Sciatic nerve (tissue), 2 donors: Measurements from ENCODE around the gene NKIRAS1. TPM values are rescaled to one million over a fixed set of nuclear protein-coding genes. Genes with fewer than 3 reads are reported as not detected.
"Not testable (repeated sequence)": the region's sequence is repeated elsewhere in the genome, so short reads cannot be mapped to it uniquely, and the experiment has no call there.

Source experiments
- ATAC-seq: fragments of 200-7000 bp; cut with Tn5 transposase; one replicate; pipeline ENCODE4 v1.9.1; 2020; ENCODE audit warnings: mild to moderate bottlenecking, moderate library complexity
- DNase-seq: peaks from one replicate; pipeline ENCODE4 v3.0.0-alpha.2; 2020; ENCODE audit warnings: low spot score
- intact Hi-C: fragments of 100-400 bp; cut with DNase I; formaldehyde crosslinking; loops from one replicate; pipeline ENCODE4 v1.14.2; 2022
- total RNA-seq: library from RNA; stranded (reverse); fragmentation: NEBNext Ultra II Directional; extraction: Animal tissue kit (Norgen Biotek cat#: 25700); gene quantifications from one replicate; pipeline ENCODE4 v1.2.1, GENCODE V29; 2021
- donor health status: DM: no; HTN: no; CAD: no.
- donor health status: DM: no; HTN: no; CAD: no.

NKIRAS1 gene
- total RNA-seq, 1 donor from 2014 or later: 10.8 TPM

DNA sequence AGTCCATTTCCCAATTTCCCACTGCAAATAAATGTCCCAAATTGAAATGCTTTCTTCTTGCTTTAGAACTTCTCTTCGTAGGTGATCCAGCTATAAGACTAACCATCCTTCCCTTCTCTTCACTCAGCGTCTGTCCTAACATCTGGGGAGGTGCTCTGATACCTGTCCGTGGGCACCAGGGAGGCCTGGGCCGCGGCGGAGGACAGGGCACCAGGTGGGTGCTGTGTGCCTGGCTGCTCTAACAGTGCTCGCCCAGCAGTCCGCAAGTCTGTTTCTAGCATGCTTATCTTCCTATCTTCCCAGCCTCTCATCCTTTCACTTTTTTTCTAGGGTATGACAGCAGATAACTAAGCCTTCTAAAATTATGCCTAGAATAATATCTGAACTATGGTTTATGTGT lies 37.3 kb downstream of the NKIRAS1 start:
- intact Hi-C loops: no loop called here
- DNase-seq (no peak), ATAC-seq (no peak)

DNA sequence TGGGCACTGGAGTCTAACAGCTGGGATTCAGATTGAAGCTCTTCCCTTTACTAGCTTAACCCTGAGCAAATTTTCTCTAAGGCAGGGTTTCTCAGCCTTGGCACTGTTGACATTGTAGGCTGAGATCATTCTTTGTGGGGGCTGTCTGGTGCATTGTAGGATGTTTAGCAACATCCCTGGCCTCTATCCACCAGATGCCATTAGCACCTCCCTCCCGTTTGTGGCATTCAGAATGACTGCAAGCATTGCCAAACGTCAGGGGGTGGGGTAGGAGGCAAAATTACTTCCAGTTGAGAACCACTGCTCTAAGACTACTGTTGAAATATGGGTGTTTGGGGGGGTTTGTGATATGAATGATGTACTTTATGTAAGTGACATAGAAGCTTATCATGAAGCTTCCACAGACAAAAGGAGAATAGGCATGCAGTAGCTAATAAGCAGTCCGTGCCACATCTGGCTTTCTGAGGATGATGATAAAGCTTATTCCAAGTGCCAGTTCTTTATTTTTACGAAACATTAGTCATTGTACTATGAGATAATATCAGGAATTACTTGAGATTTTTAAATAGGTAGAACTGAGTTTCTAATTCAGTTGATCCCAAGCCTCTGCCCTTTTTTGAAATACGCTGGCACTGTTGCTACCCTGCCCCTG lies 39.3 kb downstream of the NKIRAS1 start:
- intact Hi-C loops: no loop called here
- DNase-seq (no peak), ATAC-seq (peak; percentile 35)

DNA sequence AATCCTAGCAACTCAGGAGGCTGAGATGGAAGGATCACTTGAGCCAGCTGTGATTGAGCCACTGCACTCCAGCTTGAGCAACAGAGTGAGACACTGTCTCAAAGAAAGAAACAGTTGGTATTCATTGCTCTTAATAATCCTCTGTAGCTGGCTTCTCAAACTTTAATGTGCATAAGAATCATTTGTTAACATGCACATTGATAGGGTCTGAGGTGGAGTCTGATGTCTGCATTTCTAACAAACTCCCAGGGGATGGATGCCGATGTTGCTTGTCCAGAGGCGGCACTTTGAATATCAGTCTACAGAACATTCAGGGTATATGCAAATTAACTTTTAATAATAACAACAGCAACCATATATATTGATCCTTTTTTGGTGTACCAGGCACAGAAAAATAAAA lies 39.9 kb downstream of the NKIRAS1 start:
- no peak for ATAC-seq
- DNase-seq: no peak
- intact Hi-C loops: no loop called here

DNA sequence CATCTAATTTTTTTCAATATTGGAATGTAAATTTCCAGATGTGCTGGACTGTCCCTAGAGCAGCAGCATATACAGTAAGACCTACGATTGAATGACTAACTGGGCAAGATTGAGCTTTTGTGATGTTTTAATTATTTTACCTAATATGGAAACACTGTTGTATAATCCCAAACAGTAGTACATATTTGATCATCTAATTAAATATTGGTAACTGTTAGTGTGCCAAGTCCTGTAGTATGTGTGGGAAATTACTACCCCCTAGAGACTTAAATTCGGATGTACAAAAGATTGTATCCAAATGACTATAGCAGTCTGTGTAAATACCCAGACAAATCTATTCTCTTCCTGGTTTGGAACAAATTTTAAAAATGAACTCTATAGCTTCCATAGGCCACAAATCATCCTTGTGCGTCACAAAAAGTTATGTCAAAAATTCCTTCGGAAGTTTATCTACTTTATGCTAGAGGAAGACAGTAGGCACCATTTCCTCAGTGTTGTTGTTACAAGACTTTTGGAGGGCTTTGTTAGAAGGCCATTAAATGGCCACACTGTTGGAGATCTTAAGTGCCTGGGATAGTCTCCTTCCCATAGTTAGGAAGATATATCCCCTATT lies 41.6 kb downstream of the NKIRAS1 start:
- no peak for ATAC-seq
- intact Hi-C loops: no loop called here
- no peak for DNase-seq

DNA sequence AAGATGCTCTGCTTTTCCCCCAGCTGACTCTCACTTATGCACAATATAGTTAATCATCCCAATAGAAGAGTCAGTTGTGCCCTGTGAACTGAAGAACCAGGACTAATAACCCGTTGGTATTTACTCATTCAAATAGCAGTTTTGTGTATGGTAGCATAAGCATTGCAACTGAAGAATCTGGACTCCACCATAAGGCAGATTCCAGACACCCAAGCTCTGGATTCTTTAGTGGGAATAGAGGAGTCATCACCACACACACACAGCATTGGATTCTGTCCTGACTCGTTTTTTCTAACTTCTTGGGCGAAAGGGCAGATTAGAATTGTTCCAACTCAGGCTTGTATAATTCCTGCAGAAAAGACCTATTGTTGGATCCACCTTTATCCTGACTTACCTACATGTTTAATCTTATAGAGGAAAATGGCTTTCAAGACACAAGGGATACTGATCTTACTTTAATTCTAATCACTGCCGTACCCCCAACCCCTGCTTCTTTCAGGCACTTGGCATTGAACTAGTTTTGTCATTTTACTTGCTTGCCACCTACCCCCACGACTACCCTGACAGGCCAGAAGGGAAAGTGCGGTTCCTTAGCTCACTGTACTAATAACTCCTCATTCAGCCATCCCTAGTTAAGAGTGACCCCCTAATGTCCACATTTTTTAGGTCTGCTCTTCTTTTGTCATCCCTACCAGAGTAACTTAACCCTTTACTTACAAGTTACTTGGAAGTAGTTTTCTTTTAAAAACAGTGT lies 42.3 kb downstream of the NKIRAS1 start:
- ATAC-seq (peak; percentile 41), DNase-seq (no peak)
- intact Hi-C loops: no loop called here

DNA sequence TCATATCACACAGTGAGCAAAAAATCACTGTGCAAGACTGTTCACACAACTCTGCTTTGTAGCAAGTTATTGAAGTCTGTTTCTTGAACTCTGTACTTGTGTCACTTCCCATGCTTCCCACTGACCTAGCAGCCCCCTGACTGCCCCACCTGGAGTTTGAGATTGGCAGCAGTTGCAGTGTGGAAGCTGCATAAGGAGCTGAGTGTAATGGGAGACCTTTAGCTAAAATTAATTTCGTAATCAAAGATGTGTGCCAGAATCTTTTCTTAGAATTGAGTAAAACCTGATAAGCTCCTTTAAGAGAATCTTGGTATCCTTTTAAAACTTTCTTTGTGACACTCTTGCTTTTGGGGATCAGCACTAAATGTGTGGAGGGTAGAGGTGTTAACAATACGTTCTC lies 42.8 kb downstream of the NKIRAS1 start:
- intact Hi-C loops: no loop called here
- ATAC-seq: peak; percentile 59
- DNase-seq: no peak

DNA sequence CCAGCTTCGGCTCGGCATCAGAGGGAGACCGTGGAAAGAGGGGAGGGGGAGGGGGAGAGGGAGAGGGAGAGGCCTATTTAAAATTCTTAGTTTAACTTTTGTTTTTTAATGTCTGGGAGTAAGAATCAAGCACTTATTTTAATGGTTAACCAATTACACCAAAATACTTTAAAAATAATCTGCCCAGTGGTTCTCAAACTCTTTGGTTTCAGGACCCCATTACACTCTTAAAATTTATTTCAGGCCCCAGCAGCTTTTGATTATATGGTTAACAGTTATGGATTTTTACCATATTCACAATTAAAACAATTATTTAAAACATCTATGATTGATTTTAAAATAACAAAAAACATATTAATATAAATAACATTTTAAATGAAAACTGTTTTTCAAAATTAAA lies 44.5 kb downstream of the NKIRAS1 start:
- no peak for ATAC-seq
- intact Hi-C loops: no loop called here
- DNase-seq: no peak

DNA sequence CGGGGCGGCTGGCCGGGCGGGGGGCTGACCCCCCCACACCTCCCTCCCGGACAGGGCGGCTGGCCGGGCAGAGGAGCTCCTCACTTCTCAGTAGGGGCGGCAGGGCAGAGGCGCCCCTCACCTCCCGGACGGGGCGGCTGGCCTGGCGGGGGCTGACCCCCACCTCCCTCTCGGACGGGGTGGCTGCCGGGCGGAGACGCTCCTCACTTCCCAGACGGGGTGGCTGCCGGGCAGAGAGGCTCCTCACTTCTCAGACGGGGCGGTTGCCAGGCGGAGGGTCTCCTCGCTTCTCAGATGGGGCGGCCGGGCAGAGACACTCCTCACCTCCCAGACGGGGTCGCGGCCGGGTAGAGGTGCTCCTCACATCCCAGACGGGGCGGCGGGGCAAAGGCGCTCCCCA lies 45.4 kb downstream of the NKIRAS1 start:
- ATAC-seq, DNase-seq, intact Hi-C loops: not testable (repeated sequence)

DNA sequence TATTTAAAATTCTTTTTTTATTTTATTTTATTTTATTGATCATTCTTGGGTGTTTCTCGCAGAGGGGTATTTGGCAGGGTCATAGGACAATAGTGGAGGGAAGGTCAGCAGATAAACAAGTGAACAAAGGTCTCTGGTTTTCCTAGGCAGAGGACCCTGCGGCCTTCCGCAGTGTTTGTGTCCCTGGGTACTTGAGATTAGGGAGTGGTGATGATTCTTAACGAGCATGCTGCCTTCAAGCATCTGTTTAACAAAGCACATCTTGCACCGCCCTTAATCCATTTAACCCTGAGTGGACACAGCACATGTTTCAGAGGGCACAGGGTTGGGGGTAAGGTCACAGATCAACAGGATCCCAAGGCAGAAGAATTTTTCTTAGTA lies 46.1 kb downstream of the NKIRAS1 start:
- intact Hi-C loops, DNase-seq, ATAC-seq: not testable (repeated sequence)

DNA sequence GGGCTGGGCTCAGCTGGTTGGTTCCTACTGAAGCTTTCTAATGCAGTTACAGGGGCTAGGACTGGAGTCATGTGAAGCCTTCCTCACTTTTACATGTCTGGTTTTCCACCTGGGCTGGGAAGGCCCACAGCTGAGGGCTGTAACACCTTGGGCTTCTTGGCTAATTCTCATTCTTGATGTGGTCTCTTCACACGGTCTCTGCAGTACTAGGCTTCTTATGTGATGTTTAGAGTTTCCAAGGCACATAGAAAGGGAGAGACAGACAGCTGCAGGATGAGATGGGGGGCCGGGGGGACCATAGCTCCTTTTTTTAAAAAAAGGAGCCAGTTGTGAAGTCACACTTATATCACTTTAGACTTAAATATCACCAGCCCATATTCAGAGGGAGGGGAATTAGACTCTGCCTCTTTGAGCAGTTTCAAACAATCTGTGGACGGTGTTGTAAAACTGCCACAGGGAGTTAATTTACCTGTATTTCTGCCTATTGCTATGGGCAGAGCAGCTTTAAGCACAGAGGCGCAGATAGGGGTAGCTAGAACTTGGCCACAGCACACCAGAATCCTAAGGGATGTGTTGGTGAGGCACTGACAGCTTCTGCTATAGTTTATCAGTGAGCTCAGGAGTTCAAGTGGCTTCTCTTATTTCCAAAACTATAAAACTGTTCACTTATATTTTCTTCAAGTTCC lies 46.7 kb downstream of the NKIRAS1 start:
- intact Hi-C loops: no loop called here
- ATAC-seq: no peak
- no peak for DNase-seq

DNA sequence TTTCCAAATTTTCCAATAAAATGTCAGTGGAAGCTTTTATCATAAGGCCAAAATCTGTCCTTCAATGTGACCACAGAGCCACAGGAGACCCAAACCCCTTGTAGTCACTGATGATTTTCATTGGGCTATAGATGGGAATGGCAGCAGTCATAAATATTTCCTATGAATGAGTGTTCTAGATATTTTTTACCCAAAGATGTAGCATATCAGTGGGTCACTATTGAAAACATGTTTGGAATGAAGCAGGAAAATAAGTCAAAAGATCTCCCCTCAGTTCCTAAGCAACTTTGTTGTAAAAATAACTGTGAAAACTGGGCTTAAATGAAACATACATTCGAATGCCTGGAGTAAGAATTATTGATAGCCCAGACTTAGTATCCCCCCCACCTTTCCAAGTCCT lies 49.0 kb downstream of the NKIRAS1 start:
- intact Hi-C loops: no loop called here
- ATAC-seq: no peak

DNA sequence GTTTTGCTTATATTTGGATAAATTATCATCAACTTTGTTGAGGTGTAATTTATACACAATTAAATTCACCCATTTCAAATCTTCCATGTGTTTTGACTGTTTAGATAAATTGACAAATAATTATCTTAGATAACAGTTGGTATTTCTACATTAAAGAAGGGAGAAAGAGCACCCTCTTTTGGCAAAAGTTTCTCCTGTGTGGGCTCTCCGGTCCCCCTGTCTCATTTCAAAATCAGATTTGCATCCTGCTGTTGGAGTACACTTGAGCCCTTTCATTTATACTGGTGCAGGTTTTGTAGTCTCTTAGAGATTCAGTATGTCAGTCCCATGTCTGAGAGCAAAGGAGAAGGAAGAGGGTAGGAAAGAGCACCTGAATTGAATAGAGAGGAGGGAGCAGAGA lies 49.4 kb downstream of the NKIRAS1 start:
- ATAC-seq (no peak), DNase-seq (no peak)
- intact Hi-C loops: no loop called here

More for the DNA sequence above, 49.0 kb downstream of the NKIRAS1 start:
- no peak for DNase-seq

DNA sequence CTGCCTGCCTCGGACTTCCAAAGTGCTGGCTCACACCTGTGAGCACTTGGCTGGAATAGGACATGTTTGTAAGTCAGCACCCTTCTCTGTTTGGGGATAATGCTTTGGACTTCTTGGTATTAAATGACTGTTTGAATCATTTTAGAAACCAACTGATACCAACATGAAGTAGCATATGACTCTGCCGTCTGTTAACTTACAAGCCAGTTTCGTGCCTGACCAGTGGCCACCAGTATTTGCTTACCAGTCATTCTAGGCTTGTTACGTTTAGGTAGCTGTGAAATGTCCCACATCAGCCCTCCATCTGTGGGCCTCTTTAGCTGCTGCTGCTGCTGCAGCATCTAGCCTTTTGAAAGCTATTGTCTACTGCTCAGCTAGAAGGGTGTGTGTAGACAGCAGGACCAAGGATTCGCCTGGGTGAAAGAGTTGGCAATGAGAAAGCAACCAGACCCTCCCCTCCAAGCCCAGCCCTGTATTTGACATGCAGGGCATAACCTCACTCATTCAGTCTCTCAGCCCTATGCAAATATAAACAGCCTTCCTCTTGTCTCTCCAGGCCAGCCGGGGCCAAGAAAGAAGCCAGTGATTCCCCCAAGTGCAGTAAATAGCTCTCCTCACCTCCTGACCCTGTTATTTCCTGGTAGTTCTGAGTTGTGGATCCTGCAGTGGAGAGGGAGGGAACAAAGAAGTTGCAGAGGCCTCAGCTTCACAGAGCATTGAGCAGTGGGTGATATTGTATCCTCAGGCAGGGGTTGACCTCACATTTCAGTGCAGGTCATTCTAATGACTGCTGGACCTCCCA lies 51.0 kb downstream of the NKIRAS1 start:
- no peak for DNase-seq
- ATAC-seq: peak; percentile 93
- intact Hi-C loops: no loop called here

DNA sequence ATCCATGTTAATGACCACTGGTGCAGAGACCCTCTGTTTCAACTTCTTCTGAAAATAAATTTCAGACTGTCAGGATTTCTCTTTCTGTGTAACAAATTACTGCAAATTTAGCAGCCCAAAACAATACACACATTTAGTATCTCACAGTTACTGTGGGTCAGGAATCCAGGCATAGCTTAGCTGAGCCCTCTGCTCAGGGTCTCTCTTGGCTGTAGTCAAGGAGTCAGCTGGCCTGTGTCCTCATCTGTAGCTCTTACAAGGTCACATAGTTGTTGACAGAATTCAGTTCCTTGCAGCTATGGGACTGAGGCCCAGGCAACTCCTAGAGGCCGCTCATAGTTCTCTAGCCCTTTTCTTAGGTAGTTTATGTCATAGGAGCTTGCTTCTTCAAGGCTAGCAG lies 51.9 kb downstream of the NKIRAS1 start:
- DNase-seq (no peak), ATAC-seq (peak; percentile 58)
- intact Hi-C loops: no loop called here

DNA sequence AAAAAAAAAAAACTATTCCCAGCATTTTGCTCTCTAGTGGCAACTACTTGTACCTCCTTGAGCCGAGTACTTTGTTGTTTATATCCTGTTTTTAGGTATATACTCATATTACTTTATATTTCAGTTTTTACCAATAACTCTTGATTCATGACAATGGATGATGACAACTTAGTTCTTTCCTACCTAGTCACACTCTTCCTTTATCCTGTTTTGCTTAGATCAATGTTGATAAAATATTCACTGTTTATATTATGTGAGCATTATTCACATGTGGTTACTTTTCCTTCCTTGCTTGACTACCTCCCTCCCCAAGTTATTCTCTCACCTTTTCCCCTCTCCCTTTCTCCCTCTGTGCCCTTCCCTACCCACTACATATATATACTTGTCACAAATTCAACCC lies 53.7 kb downstream of the NKIRAS1 start:
- DNase-seq (no peak), ATAC-seq (no peak)
- intact Hi-C loops: no loop called here

DNA sequence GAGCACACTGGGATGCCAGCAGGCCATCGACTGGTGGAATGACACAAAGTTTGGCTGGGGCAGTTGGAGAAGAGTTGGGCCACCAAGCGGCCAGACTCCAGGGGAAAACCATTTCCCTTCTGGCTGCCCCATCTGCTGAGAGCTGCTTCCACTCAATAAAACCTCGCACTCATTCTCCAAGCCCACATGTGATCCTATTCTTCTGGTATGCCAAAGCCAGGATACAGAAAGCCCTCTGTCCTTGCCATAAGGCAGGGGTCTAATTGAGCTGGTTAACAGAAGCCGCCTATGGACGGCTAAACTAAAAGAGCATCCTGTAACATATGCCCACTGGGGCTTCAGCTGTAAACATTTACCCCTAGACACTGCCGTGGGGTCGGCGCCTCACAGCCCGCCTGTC lies 55.1 kb downstream of the NKIRAS1 start:
- no peak for DNase-seq
- no peak for ATAC-seq
- intact Hi-C loops: no loop called here

DNA sequence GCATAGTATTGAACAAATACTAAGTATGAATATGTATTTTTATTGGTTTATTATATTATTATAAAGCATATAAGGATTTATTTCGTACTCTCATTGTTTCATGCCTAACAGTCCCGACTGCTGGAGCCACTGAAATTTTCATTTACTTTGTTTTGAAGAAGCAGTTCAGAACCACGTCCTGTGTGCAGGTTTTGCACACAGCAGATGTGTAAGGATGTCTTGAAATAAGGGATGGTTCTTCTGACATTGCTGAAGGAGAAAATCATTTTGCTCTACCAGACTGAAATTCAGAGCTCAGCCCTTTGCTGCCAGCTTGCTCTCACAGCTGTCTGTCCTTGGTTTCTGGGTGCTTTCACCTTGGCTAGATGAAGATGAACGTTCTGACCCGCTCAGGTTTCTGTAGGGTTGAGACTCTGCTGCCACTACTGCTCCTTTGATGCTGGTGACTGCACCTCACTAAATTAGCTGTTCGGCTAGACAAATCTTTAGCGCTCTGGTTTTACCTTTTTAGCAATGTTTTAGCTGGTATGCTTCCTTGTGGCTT lies 56.9 kb downstream of the NKIRAS1 start:
- intact Hi-C loops: no loop called here
- ATAC-seq (no peak), DNase-seq (no peak)

DNA sequence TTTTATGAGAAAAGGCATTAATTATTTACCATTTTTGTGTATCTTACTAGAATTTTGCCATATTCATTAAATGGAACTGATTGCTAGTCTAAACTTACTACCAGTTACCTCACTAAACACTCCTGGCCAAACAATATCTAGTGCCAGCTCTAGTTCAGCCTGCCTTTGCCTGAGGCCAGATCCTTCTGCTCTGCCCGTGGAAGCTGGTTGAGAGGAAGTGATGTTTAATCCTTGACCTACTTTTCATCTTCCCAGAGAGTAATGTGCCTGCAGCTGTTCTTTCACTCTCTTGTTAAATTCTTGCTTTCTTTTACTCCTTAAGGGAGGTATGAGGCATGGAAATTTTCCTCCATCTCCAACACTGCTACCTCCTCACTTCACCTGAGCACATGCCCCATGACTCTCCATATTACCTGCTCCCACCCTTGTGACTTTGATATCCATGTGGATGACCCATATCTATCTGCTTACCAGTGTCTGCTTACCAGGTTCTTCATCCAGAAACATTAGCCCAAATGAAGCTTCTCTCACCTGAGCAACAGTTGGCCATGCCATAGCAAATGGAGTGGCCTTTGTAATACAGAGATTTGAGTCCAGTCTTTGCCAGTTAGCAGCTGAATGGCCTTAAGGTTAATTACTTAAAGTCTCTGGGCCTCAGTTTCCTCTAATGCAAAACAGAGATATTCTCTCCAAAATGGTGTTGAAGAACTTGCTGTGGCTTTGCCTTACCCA lies 57.6 kb downstream of the NKIRAS1 start:
- DNase-seq (no peak), ATAC-seq (peak; percentile 72)
- intact Hi-C loops: no loop called here
